GM21576 (cell line): ENCODE results near the gene KCNIP1.

Experiments
- ATAC-seq: cut with Tn5 transposase; IDR thresholded peaks from one replicate; pipeline ENCODE4 v1.9.1; 2021; ENCODE audit warnings: mild to moderate bottlenecking, moderate library complexity; ENCODE audit not compliant: unreplicated experiment

The KCNIP1 gene

DNA sequence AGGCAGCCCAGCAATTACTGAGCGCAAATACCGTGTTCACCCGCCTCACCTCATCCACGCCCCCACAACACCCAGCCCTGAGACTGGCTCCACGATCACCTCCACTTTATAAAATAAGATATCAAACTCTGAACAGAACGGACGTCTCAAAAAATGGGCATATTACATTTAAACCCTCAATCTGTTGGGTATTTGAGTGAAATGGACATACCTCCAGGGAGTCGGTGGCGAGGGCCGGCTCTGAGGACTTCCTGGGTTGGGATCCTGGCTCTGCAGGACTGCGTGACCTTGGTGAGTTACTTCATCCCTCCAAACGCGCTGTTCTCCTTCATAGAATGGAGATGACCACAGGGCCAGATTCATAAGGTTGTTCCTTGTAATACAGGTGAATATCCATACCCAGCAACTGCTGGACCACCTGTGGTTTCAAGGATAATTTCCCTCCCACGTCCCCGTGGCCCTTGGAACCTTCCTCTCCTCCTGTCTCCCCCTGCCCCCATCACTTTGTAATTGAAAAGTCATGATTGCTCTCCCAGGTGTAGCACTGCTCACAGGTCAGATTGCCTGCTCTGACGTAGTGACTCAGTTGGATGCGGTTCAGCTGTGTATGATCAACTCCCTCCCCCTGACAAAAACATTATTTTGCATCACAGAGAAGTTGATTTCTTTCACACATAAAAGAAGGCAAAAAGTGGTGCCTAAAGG lies 135.6 kb downstream of the KCNIP1 start:
- no peak for ATAC-seq

DNA sequence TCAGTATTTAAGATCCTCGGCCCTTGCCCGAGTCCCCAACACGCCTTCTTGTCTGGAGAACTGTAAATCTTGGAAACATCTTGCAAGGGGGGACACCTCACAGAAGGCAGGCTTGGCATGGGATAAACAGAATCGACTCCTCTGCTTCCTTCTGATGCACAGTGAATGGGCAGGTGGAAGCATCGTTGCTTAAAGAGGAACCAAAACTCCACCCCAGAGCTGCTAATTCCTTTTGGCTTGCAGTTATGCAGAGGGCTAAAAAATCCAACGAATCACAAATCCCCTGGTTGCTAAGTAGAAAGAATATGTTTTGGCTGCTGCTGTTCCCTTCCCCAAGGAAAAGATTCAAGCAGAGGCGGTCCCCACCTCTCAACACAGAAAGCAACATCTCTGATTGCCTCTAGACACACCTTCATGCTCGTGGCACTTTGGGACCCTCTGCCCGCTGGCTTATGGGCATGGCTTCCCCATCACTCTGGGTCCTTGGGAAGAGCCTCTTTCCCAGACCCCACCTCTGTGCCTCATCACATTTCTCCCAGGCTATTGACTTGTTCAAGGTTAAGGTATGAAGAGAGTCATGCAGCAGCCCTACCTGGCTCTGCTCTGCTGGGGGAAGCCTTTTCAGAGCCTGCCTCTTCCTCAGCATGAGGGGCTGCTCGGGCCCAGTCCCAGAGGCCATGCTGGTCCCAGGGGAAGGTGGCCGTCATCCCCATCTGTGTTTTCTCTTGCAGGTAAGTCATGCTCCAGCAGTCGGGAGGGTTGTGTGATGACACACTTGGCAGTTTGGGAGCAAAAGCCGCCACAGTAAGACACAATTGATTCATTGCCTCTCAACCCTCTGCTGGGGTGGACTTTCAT lies 137.1 kb downstream of the KCNIP1 start:
- ATAC-seq, result no peak

DNA sequence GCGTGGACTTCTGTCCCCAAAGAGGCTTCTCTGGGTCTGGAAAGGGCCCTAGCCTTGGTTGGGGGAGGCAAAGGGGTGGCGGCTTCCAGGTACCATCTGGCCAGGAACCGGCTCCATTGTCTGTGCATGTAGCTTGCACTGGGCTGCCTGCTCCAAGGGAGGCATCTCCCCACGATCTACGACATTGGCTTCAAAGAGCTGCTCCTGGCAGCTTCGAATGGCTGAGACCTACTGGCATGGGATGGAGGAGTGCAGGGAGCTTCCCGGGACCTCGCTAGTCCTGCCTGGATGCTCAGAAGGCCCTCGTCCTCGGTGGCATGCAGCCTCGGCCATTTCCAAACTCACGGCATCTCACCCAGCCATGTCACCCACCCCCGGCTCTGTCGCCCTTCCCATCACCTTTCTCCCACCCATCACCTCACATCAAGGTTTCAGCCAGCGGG lies 137.8 kb downstream of the KCNIP1 start:
- no peak for ATAC-seq

DNA sequence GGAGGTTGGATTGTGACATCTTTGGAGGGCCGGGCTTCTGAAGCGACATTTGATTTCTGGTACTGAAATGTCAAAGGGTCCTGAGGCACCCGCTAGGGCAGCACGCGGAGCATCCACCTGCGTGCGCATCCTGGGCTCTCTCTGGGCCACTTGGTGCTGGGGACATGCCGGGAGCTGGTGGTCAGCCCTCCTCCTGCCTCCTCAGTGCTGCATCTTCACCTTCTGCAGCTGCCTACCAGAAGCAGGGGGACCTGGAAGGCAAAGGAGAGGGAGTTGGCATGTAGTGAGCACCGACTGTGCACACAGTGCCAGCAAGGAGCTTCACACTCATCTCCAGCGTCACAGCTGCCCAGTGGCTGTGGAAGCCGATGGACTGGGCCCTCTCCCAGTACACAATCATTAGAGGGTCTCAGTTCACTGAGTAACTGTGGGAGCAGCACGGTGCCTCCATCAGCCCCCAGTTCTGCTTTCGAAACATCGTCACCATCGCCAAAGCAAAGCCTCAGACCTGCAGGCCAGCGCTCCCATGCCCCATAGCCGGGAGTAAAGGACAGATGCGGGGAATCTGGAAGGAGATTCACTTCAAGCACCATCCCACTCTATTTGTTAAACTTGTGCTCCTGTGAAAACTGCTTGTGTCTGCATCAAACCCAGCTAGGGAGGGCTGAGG lies 138.4 kb downstream of the KCNIP1 start:
- ATAC-seq, result no peak

DNA sequence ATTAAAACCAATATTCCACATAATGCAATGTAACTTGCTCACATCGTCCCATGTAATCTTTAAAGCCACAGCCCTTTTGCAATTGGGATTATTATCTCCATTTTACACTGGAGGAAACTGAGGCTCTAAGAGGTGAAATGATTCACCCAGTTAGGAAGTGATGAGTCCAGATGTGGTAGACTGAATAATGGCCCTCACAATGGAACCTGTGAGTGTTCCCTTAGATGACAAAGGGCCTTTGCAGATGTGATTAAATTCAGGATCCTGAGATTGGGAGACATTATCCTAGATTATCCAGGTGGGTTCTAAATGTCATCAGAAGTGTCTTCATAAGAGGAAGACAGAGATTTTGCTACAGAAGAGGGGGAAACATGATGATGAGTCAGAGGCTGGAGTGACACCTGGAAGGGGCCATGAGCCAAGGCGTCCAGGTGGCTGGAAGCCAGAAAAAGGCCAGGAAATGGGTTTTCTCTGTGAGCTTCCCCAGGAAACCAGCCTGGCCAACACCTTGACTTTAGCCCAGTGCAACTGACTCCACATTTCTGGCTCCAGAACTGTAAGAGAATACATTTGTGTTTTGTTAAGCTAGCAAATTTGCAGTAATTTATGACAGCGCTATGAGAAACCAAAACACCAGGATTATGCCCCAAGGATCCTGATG lies 139.1 kb downstream of the KCNIP1 start:
- no peak for ATAC-seq

DNA sequence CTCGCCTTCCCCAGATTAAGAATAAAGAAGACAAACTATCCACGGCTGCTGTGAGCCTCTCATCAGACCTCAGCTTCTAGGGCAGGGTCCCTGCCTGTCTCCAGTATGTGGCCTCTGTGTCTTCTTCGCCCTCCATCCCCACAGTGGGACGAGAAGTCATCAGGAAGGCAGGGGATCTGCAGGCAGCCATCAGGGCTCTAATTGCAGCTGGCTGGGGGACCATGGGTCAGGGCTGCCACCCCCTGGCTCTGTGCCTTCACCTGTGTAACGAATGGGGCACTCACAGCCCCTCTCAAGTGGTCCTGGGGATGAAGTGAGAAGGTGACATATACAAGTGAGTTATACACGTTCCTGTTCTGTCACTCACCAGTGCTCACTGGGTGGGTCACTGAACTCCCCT lies 139.8 kb downstream of the KCNIP1 start:
- ATAC-seq, result no peak

DNA sequence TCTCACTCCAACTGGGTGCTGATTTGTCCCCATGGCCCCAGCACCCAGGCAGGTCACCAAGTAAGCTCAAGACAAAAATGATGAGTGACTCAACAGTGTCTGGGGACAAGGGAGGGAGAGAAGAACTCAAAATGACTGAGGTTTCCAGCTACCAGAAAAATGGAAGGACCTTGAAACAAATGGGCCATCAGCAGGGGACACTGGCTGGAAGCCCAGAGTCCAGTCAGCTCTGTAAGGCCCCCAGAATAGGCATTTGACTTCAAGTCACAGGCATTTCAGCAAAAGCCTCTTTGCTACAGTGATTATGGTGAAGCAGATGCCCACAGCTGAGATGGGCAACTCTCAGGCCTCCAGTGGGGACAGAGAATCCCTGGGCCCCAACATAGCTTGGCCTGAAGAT lies 140.7 kb downstream of the KCNIP1 start:
- no peak for ATAC-seq

DNA sequence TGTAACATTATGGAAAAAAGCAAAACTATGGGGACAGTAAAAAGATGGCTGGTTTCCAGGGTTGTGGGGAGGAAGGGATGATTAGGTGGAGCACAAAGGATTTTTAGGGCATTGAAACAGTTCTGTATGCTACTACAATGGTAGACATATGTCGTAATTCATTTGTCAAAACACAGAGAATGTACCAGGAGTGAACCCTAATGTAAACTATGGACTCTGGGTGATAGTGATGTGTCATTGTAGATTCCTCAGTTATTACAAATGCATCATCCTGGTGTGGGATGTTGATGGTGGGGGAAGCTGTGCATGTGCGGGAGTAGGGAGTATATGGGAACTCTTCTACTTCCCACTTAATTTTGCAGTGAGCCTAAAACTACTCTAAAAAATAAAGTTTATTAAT lies 144.7 kb downstream of the KCNIP1 start:
- ATAC-seq, result no peak

DNA sequence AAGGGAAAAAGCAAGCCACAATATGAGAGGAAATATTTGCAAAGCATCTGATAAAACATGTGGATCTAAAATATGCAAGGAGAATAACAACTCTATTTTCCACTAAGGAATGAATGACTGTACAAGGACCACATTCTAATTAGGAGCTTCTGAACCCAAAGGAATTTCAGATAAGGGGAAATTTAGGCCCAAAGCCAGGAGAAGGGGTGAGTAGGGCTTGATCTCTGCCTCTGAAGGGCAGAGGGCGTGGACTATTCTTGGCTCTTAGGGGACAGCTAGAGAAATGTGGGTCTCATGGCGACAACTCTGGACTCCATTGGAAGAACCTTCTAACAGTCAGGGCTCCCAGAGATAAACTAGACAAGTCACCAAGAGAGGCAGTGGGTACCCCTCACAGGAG lies 147.0 kb downstream of the KCNIP1 start:
- ATAC-seq, result no peak

DNA sequence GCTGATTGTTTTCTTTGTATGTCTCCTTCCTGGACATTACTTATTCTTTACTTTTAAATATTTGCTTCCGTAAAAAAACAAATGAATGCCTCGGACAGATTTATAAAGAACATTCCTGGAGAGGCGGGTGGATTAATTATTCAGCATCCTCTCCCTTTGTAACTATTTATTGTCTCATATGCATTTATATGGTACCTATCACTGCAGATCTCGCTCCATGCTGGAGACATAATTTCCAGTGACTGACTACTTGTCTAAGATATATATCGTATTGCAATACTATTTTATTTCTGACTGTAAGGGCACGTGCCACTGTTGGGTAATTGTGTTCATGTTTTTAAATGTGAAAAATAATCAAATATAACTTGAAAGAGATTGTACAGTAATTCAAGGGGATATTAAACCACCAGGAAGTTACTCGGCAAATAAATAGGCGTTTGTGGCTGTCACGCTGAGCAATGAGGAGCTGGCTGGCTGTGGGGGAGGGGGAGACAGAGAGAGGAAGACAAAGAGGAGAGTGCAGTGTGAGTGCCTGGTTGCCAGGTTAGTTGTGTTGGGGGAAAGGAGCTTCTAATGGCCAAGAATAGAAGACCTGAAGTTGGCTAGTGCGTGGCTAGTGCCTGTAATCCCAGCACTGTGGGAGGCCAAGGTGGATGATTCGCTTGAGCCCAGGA lies 147.9 kb downstream of the KCNIP1 start:
- no peak for ATAC-seq

DNA sequence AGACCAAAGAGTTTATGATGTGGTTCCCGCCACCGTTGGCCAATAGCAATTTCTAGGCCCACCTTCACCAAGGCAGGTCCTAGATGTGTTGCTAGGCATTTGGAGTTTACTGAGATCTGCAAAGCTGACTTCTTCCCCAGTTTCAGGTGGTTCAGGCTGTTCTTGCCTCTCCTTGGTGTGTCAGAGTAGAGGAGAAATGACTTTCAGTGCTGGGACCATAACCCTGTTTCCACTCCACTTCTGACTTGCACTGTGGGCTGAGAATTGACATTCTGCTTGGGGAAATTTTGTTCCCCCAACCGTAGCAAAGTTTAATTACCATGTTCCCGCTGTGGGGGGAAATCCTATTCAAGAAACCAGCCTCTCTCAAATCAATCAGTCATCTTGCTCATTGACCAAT lies 151.7 kb downstream of the KCNIP1 start:
- no peak for ATAC-seq

DNA sequence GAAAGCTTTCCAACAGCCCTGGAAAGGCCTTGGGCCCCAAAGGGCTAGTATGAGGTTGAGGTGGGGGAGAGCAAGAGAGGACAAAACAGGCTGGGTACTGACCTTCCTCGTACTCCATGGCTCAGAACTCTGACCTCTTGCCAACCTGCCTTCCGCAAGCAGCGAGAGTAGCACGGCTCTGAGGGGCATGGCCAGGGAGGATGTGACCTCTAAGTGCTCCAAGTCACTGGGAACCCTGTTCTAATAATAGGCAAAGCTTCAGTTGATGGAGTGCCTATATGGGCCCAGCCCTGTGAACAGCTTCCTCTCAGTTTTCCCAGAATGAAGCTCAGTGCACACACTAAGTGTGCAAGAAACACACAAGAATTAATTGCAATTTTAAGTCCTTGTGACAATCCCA lies 152.1 kb downstream of the KCNIP1 start:
- ATAC-seq, result no peak

DNA sequence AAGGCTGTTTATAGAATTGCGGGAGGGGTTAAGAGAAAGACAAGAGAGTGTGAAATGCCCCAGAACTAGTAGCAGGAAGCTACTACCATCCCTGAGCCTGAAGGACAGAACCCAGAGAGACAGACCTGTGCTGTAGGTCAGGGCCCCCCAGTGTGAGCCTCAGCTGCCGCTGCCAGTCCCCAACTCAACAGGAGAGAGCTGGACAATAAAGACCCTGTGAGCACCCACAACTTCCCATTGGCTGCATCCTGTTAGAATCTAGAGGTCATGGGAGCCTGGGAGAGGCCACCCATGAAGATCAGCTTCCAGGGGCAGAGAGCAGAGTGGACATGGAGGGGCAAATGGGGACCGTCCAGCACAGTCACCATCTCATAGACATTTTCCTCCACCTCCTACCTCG lies 152.5 kb downstream of the KCNIP1 start:
- no peak for ATAC-seq

DNA sequence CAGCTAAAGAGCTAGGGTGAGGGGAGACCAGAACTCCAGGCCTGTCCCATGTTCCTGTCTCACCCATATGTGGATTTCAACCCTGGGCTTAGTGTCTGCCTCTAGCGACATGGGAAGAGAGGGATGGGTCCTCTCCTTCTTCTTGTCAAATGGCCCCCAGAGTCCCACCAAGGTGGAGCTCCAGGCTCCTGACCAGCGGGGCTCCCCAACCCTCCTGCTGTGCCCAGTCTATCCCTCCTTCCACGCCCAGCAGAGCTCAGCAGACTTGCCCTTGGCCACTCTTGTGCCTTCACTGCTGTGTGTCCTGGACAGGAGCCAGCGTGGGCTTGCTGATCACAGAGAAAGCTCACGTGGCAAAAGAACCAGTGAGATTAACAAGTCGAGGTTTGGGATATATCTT lies 156.7 kb downstream of the KCNIP1 start:
- no peak for ATAC-seq

DNA sequence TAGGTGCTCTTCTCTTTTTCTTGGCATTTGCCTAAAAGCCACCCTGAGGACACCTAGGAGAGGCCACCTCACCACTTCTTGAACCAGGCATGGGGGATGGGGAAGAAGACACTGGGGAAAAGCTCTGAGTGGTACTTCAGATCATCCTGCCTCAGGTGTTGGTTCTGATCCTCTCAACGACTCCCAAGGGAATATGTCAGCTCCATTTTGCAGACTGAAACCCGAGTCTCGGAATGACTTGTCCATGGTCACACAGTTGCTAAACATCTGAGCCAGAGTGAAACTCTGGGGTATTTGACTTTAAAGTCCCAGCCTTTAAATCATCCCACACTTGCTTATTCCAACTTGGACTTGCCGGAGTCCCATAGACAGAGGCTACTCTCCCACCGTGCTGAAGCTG lies 159.1 kb downstream of the KCNIP1 start:
- no peak for ATAC-seq

DNA sequence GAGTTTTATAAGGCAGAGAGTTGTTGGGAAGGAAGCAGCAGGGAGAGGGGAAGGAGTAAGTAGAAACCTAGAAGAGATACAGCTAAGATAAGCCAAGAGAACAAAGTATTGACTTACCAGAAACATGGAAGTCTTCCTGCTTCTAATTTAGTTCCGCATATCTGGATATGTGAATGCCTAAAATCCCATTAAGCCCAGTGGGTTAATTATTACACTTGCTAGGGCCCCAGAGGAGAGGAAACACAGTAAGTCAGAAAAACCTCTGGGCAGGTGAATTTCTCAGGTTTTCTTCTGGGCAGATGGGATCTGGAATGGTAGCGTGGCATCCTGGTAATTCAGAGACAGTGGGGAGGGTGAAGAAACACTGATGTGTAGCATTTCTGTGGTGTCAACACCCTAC lies 175.0 kb downstream of the KCNIP1 start:
- ATAC-seq, result no peak

DNA sequence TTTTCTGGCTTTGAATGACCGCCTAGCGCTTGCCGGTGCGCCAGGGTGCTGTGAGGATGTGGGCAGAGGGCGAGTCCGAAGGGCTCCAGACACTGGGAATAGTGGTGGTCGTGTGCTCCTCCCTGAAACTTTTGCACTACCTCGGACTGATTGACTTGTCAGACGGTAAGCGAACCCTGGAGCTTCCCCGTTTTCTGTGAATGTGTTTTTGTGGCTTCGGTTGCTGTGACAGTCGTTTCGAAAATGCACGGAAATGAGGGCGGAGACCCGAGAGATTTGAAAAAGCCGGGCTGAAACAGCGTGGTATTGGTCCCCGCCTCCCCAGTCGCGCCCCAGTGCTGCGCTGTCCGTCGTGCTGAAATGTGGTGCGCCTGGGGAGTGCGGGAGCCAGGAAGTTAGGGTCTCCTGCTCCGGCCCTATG lies 177.2 kb downstream of the KCNIP1 start:
- peak; percentile 62 for ATAC-seq

DNA sequence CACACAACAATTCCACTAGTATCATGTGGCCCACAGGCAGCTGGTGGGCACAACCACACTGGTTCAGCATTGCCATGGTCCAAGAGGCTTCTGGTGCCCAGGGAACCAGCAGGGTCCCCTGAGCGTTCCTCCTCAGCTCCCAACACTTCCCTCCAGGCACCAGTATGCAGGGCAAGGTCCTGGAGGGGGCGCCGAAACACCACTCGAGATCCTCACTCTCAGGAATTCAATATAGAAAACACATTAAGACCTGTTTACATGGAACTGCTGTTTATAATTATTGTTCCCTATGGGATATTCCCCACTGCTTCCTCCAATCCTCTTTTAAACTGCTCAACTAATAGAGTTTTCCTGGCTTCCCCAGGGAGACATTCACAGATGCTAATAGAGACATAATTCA lies 187.8 kb downstream of the KCNIP1 start:
- ATAC-seq, result no peak

DNA sequence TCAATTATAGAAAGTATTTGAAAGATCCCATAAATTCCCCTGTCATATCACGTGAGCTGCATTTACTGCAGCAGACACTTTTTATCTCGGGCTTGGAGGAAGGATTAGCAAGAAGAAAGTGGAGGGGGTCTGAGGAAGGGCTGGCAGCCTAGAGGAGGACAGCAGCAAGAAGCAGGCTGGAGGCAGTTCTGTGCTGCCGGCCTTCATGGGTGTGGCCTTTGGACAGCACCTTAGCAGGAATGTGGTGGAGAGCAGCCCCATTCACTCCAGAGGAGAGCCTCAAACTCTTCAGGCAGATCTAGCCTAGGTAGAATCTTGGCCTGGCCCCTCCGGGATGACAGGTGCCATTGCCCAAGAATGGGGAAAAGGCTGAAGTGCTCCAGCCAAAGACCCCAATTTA lies 189.9 kb downstream of the KCNIP1 start:
- no peak for ATAC-seq

DNA sequence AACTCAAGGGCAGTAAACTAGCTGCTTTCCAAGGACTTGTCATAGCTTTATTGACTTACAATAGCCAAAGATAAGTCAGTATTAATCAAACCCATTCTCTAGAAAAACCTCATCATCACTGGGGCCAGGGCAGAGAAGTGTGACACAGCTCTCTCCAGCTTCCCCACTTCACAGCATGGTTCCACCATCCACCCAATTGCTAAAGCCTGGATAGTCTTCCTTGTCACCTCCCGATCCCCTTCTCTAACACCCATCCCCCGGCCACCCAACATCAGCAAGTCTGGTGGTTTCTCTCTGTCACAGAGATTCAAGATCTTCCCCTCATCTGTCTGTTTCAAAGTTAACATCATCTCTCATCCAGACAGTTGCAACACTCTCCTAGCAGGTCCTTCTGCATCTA lies 191.1 kb downstream of the KCNIP1 start:
- ATAC-seq, result no peak

DNA sequence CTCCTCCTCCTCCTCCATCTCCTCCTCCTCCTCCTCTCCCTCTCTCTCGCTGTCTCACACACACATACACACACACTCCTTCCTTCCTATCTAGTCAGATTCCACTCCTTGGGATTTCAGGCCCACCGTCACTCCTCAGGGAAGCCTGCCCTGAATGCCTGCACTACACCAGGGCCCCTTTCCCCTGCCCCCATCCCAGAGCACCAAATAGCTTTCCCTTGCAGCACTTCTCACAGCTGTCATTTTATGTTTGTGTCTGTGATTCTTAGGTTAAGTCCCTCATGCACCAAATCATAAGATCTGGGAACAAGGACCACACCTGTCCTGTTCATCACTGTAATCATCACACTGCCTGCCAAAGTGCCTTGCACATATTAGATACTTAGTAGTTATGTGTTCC lies 193.2 kb downstream of the KCNIP1 start:
- ATAC-seq, result no peak
